Subcutaneous adipose tissue (tissue), 4 donors: Measurements from ENCODE around the gene GTF3C2. TPM values are rescaled to one million over a fixed set of nuclear protein-coding genes. Genes with fewer than 3 reads are reported as not detected.

Experiments used
- total RNA-seq, 4 donors: library from RNA; depleted of rRNA; stranded (reverse); fragments of >200 nt; gene quantifications; one replicate each; pipeline ENCODE4 v1.1.0, GENCODE V29; 2016
- TF ChIP-seq, protein P1 (sequence below): fragments of 450-650 bp; IDR thresholded peaks from one replicate; pipeline ENCODE4 v1.5.1; 2016; ENCODE audit warnings: low read depth, mild to moderate bottlenecking, control low read depth, antibody characterized with exemption, moderate library complexity

GTF3C2 gene
- 10 to 100 TPM; 28.0 to 43.0 (median 34.0) TPM for total RNA-seq

- TF ChIP-seq, protein P1, sequence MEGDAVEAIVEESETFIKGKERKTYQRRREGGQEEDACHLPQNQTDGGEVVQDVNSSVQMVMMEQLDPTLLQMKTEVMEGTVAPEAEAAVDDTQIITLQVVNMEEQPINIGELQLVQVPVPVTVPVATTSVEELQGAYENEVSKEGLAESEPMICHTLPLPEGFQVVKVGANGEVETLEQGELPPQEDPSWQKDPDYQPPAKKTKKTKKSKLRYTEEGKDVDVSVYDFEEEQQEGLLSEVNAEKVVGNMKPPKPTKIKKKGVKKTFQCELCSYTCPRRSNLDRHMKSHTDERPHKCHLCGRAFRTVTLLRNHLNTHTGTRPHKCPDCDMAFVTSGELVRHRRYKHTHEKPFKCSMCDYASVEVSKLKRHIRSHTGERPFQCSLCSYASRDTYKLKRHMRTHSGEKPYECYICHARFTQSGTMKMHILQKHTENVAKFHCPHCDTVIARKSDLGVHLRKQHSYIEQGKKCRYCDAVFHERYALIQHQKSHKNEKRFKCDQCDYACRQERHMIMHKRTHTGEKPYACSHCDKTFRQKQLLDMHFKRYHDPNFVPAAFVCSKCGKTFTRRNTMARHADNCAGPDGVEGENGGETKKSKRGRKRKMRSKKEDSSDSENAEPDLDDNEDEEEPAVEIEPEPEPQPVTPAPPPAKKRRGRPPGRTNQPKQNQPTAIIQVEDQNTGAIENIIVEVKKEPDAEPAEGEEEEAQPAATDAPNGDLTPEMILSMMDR = no peak
These were observed at the start of gene GTF3C2 for GRCh38 chr2:27356382-27357181. Gene GTF3C2, minus strand, starts transcription at chr2:27356764. Its CDS starts 13,210 bp downstream, at chr2:27343554.

GRCh38 chr2:27400348-27401135 lies 44.0 kb upstream of the GTF3C2 start:
- TF ChIP-seq, protein P1 = no peak

DNA sequence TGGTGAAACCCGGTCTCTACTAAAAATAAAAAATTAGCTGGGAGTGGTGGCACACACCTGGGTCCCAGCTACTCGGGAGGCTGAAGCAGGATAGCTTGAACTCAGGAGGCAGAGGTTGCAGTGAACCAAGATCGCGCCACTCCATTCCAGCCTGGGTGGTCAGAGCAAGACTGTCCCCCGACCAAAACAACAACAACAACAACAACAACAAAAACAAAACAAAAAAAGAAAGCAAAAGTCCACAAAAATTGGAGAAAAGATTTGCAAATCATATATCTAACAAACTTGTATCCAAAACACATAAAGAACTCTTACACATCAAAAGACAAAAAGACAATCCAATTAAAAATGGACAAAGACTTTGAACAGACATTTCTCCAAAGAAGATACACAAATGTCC lies 42.4 kb upstream of the GTF3C2 start:
- TF ChIP-seq, protein P1 = no peak

- TF ChIP-seq, protein P1 = no peak
These were observed 36.7 kb upstream of the GTF3C2 start for GRCh38 chr2:27393225-27393624.

GRCh38 chr2:27390822-27391679 lies 34.5 kb upstream of the GTF3C2 start:
- TF ChIP-seq, protein P1 = no peak

- TF ChIP-seq, protein P1 = no peak
These were observed 25.1 kb upstream of the GTF3C2 start for GRCh38 chr2:27381577-27382181.
